Activated naive CD4-positive, alpha-beta T cell treated with anti-CD3 and anti-CD28 coated beads, Interleukin-2, amount 50 U/mL, for 72 hours (primary cell): ENCODE results near the gene TOX3. TPM values are rescaled to one million over a fixed set of nuclear protein-coding genes. Genes with fewer than 3 reads are reported as not detected.

ENCODE experiments used
- ATAC-seq, 2 donors: fragments of 150-1000 bp; cut with Tn5 transposase; 2 replicates each; pipeline ENCODE4 v1.10.0; 2021; ENCODE audit warnings: mild to moderate bottlenecking in 2 of 2, moderate library complexity in 2 of 2
- DNase-seq, 2 donors: peaks; one replicate each; pipeline ENCODE4 v3.0.0; 2021 to 2022; ENCODE audit warnings: low spot score in 2 of 2
- H3K27ac Mint-ChIP-seq, 2 donors: one replicate each; pipeline ENCODE4 v1.8.0; 2022; ENCODE audit warnings: mild to moderate bottlenecking in 2 of 2, mixed read lengths in 2 of 2
- H3K36me3 Mint-ChIP-seq, 2 donors: one replicate each; pipeline ENCODE4 v1.8.0; 2022; ENCODE audit warnings: mixed read lengths in 2 of 2
- H3K9me3 Mint-ChIP-seq, 2 donors: one replicate each; pipeline ENCODE4 v1.8.0; 2022; ENCODE audit warnings: mixed read lengths in 2 of 2
- total RNA-seq, 2 donors: library from RNA; stranded (reverse); gene quantifications; one replicate each; pipeline ENCODE4 v1.2.3, GENCODE V29; 2022

TOX3 gene
- total RNA-seq, 2 donors from 2014 or later: not detected

DNA sequence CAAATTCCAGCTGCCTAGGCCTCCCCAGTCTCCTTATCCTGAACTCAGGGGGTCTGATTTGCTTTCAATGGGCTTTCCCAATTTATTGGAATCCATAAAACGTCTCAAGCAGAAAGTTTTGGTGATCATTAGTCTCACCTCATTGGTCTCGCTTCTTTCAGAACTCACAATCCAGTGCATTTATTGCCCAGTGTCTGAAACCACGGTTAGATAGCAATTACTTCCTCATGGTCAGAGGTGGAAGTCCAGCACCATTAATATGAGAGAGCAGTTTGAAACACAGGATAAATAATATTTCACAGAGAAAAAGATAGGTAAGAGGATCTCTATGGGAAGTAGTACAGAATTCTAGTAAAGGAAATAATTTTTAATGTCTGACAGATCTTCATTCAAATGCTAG lies 128.7 kb downstream of the TOX3 start:
- ATAC-seq (no peak), DNase-seq (no peak)
- H3K9me3 Mint-ChIP-seq: peaks cover 10 to 21% of the 10 kb centered on the region in 2 donors
- no peak overlapping the region for H3K27ac Mint-ChIP-seq
- H3K36me3 Mint-ChIP-seq: no peaks in the 10 kb centered on the region

DNA sequence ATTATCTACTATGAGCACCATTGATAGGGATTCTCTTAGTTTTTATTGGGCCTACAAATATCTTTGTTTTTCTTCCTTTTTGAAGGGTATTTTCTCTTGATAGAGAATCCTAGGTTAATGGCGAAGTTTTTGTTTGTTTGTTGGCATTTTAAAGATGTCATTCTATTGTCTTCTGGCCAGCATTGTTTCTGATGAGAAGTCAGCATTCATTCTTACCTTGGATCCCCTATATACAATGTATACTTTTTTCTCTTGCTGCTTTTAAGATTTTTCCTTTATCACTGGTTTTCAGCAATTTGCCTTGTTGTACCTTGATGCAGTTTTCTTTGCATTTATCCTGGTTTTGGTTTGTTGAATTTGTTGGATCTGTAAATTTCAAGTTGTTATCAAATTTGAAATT lies 130.1 kb downstream of the TOX3 start:
- DNase-seq (no peak), ATAC-seq (no peak)
- Mint-ChIP-seq H3K9me3 (peaks cover 7 to 17% of the 10 kb centered on the region in 2 donors), H3K36me3 (no peaks in the 10 kb centered on the region), H3K27ac (no peak overlapping the region)

DNA sequence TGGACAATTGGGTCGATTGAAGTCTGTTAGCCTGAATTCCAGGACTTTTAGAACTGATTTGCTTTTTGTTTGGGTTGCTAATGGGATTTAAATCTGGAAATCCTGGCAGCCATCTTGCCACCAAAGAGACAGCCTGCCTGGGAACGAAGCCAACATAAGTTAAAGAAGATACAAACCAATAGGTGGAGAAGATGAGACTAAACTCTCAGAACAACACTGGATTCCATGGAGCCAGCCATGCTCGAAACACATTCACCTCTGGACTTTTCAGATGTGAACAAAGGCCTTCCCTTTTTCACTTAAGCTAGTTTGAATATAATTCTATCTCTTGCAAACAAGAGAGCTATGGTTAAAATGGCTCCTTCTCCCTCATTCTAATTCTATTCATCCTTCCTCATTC lies 135.9 kb downstream of the TOX3 start:
- H3K27ac Mint-ChIP-seq: no peak overlapping the region
- no peak for DNase-seq
- ATAC-seq: no peak
- H3K9me3 Mint-ChIP-seq: peaks cover 5 to 9% of the 10 kb centered on the region in 2 donors
- no peaks in the 10 kb centered on the region for H3K36me3 Mint-ChIP-seq

DNA sequence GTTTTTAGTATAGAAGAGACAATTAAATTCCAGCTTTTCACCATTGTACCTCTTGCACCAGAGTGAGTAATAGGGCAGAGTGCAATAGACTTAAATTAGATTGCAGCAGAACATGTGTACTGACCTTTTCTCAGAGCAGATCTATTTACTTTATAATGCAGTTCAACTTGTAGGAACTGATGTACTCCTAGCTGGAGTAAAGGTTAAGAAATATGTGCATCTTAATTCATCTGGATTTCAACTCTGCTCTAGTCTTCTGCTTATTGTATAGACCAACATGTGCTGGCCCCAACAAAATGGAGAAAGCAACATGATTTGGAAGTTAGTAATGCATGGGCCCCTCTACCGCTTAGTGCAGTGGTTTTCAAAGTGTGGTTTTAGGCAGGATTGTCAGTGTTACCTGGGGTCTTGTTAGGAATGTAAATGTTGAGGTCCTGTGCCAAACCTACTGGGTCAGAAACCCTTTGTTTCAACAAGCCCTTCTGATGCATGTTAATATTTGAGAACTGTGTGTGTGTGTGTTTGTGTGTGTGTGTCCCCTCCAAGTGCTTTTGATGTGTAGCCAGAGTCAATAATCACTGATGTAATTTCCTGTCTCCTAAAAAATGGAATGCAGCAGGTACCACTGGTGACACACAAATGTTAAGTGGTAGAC lies 138.6 kb downstream of the TOX3 start:
- ATAC-seq (no peak), DNase-seq (no peak)
- H3K9me3 Mint-ChIP-seq: peaks cover 12 to 13% of the 10 kb centered on the region in 2 donors
- H3K36me3 Mint-ChIP-seq: peaks cover 0 to 5% of the 10 kb centered on the region in 2 donors
- no peak overlapping the region for H3K27ac Mint-ChIP-seq

DNA sequence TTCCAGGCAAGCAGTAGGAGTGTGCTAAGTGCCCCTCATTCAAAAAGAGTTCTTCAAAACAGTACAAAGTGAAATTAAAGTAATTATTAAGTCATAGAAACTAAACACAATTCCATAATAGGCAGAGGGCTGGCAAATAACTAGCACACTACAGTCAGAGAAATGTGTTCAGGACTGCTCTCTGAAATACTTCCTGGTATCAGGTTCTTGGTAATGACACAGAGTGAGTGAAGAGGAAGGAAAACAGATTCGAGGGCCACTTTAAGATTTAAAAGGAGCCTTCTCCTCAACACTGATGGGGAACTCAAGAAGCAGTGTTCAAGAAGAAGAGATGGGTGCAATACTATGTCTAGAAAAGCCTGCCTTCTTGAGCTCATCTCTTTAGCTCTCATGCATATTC lies 139.2 kb downstream of the TOX3 start:
- peaks cover 0 to 5% of the 10 kb centered on the region in 2 donors for H3K36me3 Mint-ChIP-seq
- DNase-seq: no peak
- H3K27ac Mint-ChIP-seq: no peak overlapping the region
- ATAC-seq: no peak
- peaks cover 12 to 18% of the 10 kb centered on the region in 2 donors for H3K9me3 Mint-ChIP-seq

DNA sequence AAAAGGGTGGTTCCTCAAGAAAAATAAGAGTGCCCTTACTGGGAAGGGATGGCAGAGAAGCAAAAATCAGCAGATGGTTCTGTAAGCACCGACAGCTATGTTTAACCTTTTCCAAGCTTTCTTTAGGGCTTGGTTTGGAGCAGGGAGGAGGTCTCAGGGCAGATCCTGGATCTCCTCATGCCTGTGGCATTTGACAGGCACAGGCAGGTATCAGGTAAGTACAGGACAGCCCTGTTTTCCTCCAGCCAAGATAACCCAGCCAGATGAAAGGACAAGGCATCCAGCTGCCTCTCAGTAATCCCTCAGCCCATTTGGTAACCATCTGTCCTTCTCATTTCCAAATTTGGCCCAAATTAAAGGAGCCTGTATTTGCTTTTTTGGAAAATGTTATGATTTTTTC lies 141.5 kb downstream of the TOX3 start:
- peaks cover 11 to 30% of the 10 kb centered on the region in 2 donors for H3K9me3 Mint-ChIP-seq
- no peak overlapping the region for H3K27ac Mint-ChIP-seq
- H3K36me3 Mint-ChIP-seq: peaks cover 0 to 5% of the 10 kb centered on the region in 2 donors
- no peak for DNase-seq
- no peak for ATAC-seq

DNA sequence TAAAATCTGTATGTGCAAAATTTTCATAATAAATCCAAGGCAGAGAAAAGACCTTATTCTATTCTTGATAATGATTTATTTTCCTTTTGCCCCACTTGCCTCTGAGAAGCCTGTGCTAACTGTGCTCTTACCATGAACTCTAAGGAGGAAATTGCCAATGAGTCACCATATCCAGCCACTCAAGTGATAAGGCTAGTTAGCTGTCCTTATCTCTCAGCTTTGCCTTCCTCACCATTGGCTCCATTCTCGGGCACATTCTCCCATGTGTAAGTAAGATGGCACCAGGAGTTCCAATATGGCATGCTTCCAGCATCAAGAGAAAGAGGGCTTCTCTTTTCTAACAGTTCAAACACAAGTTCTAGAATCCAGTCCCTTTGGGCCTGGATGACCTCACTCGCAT lies 142.4 kb downstream of the TOX3 start:
- Mint-ChIP-seq H3K36me3 (peaks cover 0 to 5% of the 10 kb centered on the region in 2 donors), H3K27ac (no peak overlapping the region), H3K9me3 (peaks cover 11 to 30% of the 10 kb centered on the region in 2 donors)
- DNase-seq: no peak
- ATAC-seq: no peak

DNA sequence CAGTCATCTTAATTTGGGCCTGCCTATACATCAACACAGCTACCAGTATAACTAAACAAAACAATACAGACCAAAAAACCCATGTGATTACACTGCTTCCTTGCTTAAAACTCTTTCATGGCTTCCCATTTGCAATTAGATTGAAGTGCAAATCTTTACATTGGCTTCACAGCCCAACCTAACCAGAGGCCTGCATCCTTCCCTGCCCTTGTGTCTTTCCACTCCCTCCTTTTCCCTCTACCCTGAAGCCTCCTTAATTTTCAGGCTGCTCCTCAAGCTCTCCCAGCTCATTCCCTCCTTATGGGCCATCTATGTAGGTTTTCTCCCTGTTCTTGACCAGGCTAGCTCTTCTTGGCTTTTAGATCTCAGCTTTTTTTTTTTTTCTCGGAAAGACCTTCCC lies 147.8 kb downstream of the TOX3 start:
- ATAC-seq (no peak), DNase-seq (no peak)
- H3K27ac Mint-ChIP-seq: no peak overlapping the region
- H3K9me3 Mint-ChIP-seq: peaks cover 18 to 29% of the 10 kb centered on the region in 2 donors
- H3K36me3 Mint-ChIP-seq: no peaks in the 10 kb centered on the region

DNA sequence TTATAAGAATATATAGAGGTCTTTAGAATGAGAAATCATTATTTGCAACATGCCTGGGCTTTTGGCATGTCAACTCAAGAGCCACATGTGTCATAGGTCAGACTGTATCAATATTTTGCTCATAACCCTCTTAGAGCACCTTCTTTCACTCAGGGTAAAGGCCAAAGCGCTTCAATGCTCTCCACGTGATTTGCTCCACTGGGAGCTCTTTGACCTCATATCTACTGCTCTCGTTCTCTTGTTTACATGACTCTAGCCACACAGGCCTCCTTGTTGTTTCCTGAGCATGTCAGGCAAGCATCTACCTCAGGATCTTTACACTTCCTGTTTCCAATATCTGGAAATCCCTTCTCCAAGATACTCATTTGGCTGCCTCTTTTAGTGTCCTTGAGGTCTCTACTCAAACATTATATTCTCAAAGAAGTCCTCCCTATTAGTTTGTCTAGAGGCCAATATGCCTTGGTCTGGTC lies 148.4 kb downstream of the TOX3 start:
- no peaks in the 10 kb centered on the region for H3K36me3 Mint-ChIP-seq
- H3K27ac Mint-ChIP-seq: no peak overlapping the region
- DNase-seq: no peak
- H3K9me3 Mint-ChIP-seq: peaks cover 18 to 28% of the 10 kb centered on the region in 2 donors
- no peak for ATAC-seq

DNA sequence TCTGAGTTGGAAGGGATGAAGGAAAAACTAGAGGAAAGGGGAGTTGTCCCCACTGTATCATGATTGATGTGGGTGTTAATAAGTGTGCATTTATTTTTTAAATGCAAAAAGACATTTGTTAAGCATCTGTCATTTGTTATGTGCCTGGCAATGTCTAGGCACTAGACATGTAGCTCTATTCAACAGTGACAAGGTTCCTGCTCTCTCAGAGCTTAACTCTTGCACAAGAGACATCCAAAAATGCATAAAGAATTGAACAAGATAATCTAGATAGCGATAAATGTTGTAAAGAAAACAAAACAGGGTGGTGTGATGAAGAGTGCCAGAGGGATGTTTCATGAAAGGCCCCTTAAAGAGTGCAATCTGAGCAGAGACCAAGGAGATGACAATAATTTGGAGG lies 148.9 kb downstream of the TOX3 start:
- Mint-ChIP-seq H3K36me3 (no peaks in the 10 kb centered on the region), H3K9me3 (peaks cover 18 to 23% of the 10 kb centered on the region in 2 donors), H3K27ac (no peak overlapping the region)
- ATAC-seq (no peak), DNase-seq (no peak)

DNA sequence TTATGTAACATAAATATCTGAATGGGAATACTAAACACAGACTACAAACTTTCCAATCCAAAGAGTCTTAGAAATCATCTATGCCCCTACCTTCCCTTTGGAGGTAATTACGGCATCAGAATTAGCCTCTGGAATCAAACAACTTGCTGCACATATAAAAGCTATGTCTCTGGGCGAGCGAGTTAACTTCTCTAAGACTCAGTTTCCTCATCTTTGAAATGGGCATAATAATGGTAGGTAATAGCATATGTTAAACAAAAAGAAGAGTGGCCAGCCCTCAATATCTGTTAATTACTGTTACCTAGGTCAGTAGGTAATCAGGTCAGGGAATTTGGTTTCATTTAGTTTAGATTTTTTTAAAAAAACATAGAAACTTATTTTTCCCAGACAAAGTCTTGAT lies 153.5 kb downstream of the TOX3 start:
- Mint-ChIP-seq H3K36me3 (no peaks in the 10 kb centered on the region), H3K9me3 (peaks cover 14 to 37% of the 10 kb centered on the region in 2 donors), H3K27ac (no peak overlapping the region)
- DNase-seq (no peak), ATAC-seq (no peak)

DNA sequence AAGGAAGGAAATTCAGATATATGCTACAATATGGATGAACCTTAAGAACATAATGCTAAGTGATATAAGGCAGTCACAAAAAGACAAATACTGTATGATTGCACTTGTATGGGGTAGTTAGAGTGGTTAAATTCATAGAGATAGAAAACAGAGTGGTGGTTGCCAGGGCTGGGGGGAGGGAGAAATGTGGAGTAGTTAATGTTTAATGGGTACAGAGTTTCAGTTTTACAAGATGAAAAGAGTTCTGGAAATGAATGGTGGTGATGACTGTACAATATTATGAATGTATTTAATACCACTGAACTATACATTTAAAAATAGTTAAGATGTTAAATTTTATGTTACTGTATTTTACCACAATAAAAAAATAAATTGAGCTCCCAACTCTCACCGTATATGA lies 157.9 kb downstream of the TOX3 start:
- ATAC-seq: no peak
- Mint-ChIP-seq H3K36me3 (no peaks in the 10 kb centered on the region), H3K9me3 (peaks cover 5 to 22% of the 10 kb centered on the region in 2 donors), H3K27ac (no peak overlapping the region)
- no peak for DNase-seq
